Ovary (tissue), 9 donors: Measurements from ENCODE around the gene CRIM1. TPM values are rescaled to one million over a fixed set of nuclear protein-coding genes. Genes with fewer than 3 reads are reported as not detected.

ENCODE experiments used
- DNase-seq, 5 donors: peaks; one replicate each; pipeline ENCODE4 v3.0.0-alpha.2; 2019 to 2020
- H3K27ac ChIP-seq, 2 donors: fragments of 200-600 bp; one replicate each; pipeline versions ENCODE4 v1.5.1 to v1.8.0; 2019 to 2022
- H3K27me3 ChIP-seq: fragments of 200-600 bp; one replicate; pipeline ENCODE4 v1.8.0; 2022
- H3K36me3 ChIP-seq: fragments of 200-600 bp; sonication (generic); one replicate; pipeline ENCODE4 v1.5.1; 2019
- H3K4me1 ChIP-seq: one replicate; pipeline ENCODE4 v1.8.1; 2013; ENCODE audit warnings: mild to moderate bottlenecking, moderate library complexity; ENCODE audit not compliant: insufficient read depth
- H3K4me3 ChIP-seq: fragments of 200-600 bp; sonication (generic); one replicate; pipeline ENCODE4 v1.5.1; 2017
- H3K9me3 ChIP-seq, 2 donors: fragments of 200-600 bp in 1 of 2; sonication (generic) in 1 of 2; one replicate each; pipeline versions ENCODE4 v1.5.1 to v1.8.1; 2013 to 2019; ENCODE audit warnings: mild to moderate bottlenecking in 1 of 2, moderate library complexity in 1 of 2
- CTCF ChIP-seq, 3 donors: fragments of 450-650 bp in 2 of 3; fragments of 200-600 bp in 1 of 3; IDR thresholded peaks; one replicate each; pipeline versions ENCODE4 v1.5.1 to v1.8.0; 2016 to 2022; ENCODE audit warnings: antibody characterized with exemption in 3 of 3, mild to moderate bottlenecking in 1 of 3
- EP300 ChIP-seq: sonication (generic); formaldehyde crosslinking; IDR thresholded peaks from one replicate; pipeline ENCODE4 v1.6.1; 2017; ENCODE audit warnings: antibody characterized with exemption
- POLR2A ChIP-seq: fragments of 450-650 bp; IDR thresholded peaks from one replicate; pipeline ENCODE4 v1.6.1; 2017; ENCODE audit warnings: antibody characterized with exemption, mild to moderate bottlenecking, moderate library complexity
- WGBS, 3 donors: extraction: QIAGEN DNeasy Blood & Tissue Kit in 1 of 3; methylation state at CpG; one replicate each; pipeline versions ENCODE4 v1.1.5 to v1.1.7; 2013 to 2017; 5-methylcytosine and 5-hydroxymethylcytosine counted together
- intact Hi-C, 4 donors: fragments of 100-400 bp; cut with DNase I; formaldehyde crosslinking; loops; one replicate each; pipeline versions ENCODE4 v1.11.0 to v1.15.1; 2022 to 2023
- polyA plus RNA-seq, 2 donors: library from polyadenylated mRNA; stranded (reverse); fragments of 200-250 nt in 1 of 2; fragments of 350-450 nt in 1 of 2; fragmentation: Illumina TruSeq in 1 of 2; extraction: RNeasy Lipid Tissue Mini Kit (QIAGEN cat#74804) in 1 of 2; gene quantifications; one replicate each; pipeline ENCODE4 v1.2.3, GENCODE V29; 2013 to 2014
- total RNA-seq, 7 donors: library from RNA; depleted of rRNA in 2 of 7; stranded (reverse); fragments of >200 nt in 2 of 7; fragmentation: NEBNext Ultra II Directional in 3 of 7; extraction: Animal tissue kit (Norgen Biotek cat#: 25700) in 3 of 7; gene quantifications; one replicate each; pipeline versions ENCODE4 v1.1.0 to v1.2.4, GENCODE V29; 2016 to 2023
- donor health status: DM: no; HTN: no; CAD: no; lungs with moderate emphysema.
- donor health status: DM: no; HTN: no; CAD: no.
- donor health status: Bipolar disorder and iron deficiency.
- donor health status: DM: yes; HTN: yes; CAD: no.
- donor health status: DM: no; HTN: no; CAD: no.
- donor health status: DM: yes; HTN: yes; CAD: no.

Gene CRIM1
- total and polyA plus RNA-seq, 9 donors, result 38.4 to 134 (median 65.0) TPM

- intact Hi-C loops, result no loop called here
- DNase-seq, result no peak
- H3K4me3 ChIP-seq, result no peak overlapping the region
- H3K27me3 ChIP-seq, result no peaks in the 10 kb centered on the region
- TF ChIP-seq CTCF (IDR thresholded peaks at IDR 0.05), result no peak
- no peak for TF ChIP-seq POLR2A
- TF ChIP-seq EP300, result no peak
- H3K9me3 ChIP-seq, result no peaks in the 10 kb centered on the region
- H3K27ac ChIP-seq, result no peak overlapping the region
- H3K4me1 ChIP-seq, result peaks cover 1% of the 10 kb centered on the region
- no peaks in the 10 kb centered on the region for H3K36me3 ChIP-seq
Measured at GRCh38 chr2:36476411-36476810, 120.8 kb downstream of the CRIM1 start.

- no peak for DNase-seq
- H3K9me3 ChIP-seq, result no peaks in the 10 kb centered on the region
- no peak overlapping the region for H3K27ac ChIP-seq
- no peaks in the 10 kb centered on the region for H3K36me3 ChIP-seq
- 83 to 92% (median 90%) methylated on average over 4 of the region's 4 CpGs for whole genome bisulfite sequencing, 3 donors
- no peak overlapping the region for H3K4me3 ChIP-seq
- intact Hi-C loops, result no loop called here
- no peak for TF ChIP-seq EP300
- no peak for TF ChIP-seq CTCF (IDR thresholded peaks at IDR 0.05)
- H3K4me1 ChIP-seq, result peaks cover 1% of the 10 kb centered on the region
- no peaks in the 10 kb centered on the region for H3K27me3 ChIP-seq
Measured at GRCh38 chr2:36477315-36477714, 121.7 kb downstream of the CRIM1 start.

GRCh38 chr2:36477746-36478145, 122.2 kb downstream of the CRIM1 start:
- no peak for TF ChIP-seq EP300
- no peak for TF ChIP-seq CTCF (IDR thresholded peaks at IDR 0.05)
- TF ChIP-seq POLR2A, result no peak
- intact Hi-C loops, result no loop called here
- WGBS, 3 donors, result 41 to 49% (median 42%) methylated on average over 2 of the region's 2 CpGs
- DNase-seq, result no peak
- no peaks in the 10 kb centered on the region for H3K27me3 ChIP-seq
- no peaks in the 10 kb centered on the region for H3K36me3 ChIP-seq
- no peak overlapping the region for H3K27ac ChIP-seq
- H3K4me1 ChIP-seq, result peaks cover 1% of the 10 kb centered on the region
- no peaks in the 10 kb centered on the region for H3K9me3 ChIP-seq
- no peak overlapping the region for H3K4me3 ChIP-seq

- no peaks in the 10 kb centered on the region for H3K27me3 ChIP-seq
- no peaks in the 10 kb centered on the region for H3K36me3 ChIP-seq
- no peak overlapping the region for H3K4me3 ChIP-seq
- 1 to 15% (median 12%) methylated on average over 4 of the region's 4 CpGs for WGBS, 3 donors
- H3K27ac ChIP-seq, result no peak overlapping the region
- H3K9me3 ChIP-seq, result no peaks in the 10 kb centered on the region
- H3K4me1 ChIP-seq, result peaks cover 1% of the 10 kb centered on the region
- no peak for TF ChIP-seq CTCF (IDR thresholded peaks at IDR 0.05)
- TF ChIP-seq EP300, result no peak
- no peak for TF ChIP-seq POLR2A
- intact Hi-C loops, result no loop called here
- peak in 3 of 5 donors; percentile 32 to 48 (median 48) for DNase-seq
Measured at GRCh38 chr2:36478332-36478738, 122.8 kb downstream of the CRIM1 start.

- WGBS, 3 donors, result 61 to 65% (median 63%) methylated on average over 3 to 4 of the region's 4 CpGs
- H3K27me3 ChIP-seq, result no peaks in the 10 kb centered on the region
- TF ChIP-seq POLR2A (no peak), CTCF (IDR thresholded peaks at IDR 0.05) (no peak), EP300 (no peak)
- intact Hi-C loops, result no loop called here
- no peak overlapping the region for H3K4me3 ChIP-seq
- peaks cover 1% of the 10 kb centered on the region for H3K4me1 ChIP-seq
- H3K36me3 ChIP-seq, result no peaks in the 10 kb centered on the region
- no peaks in the 10 kb centered on the region for H3K9me3 ChIP-seq
- no peak for DNase-seq
- no peak overlapping the region for H3K27ac ChIP-seq
Measured at GRCh38 chr2:36478999-36479398, 123.4 kb downstream of the CRIM1 start.
